ENCODE measurements around the gene PSD4. TPM values are rescaled to one million over a fixed set of nuclear protein-coding genes. Genes with fewer than 3 reads are reported as not detected.

Gene PSD4
- total RNA-seq, 1 donor from 2014 or later: 1.9 TPM

GRCh38 chr2:113219092-113219441 is 45.3 kb downstream of the PSD4 start:
- Mint-ChIP-seq H3K9me3 (ENCODE audit: unreplicated experiment) (no peaks in the 10 kb centered on the region), H3K27ac (ENCODE audit: unreplicated experiment) (no peak overlapping the region), H3K4me3 (ENCODE audit: unreplicated experiment) (no peak overlapping the region), H3K36me3 (ENCODE audit: low read depth, unreplicated experiment) (no peaks in the 10 kb centered on the region), H3K4me1 (ENCODE audit: unreplicated experiment) (peaks cover 25% of the 10 kb centered on the region), H3K27me3 (ENCODE audit: unreplicated experiment) (peaks cover 9% of the 10 kb centered on the region)
- no peak for DNase-seq (ENCODE audit: low spot score)
- TF ChIP-seq, protein P1, sequence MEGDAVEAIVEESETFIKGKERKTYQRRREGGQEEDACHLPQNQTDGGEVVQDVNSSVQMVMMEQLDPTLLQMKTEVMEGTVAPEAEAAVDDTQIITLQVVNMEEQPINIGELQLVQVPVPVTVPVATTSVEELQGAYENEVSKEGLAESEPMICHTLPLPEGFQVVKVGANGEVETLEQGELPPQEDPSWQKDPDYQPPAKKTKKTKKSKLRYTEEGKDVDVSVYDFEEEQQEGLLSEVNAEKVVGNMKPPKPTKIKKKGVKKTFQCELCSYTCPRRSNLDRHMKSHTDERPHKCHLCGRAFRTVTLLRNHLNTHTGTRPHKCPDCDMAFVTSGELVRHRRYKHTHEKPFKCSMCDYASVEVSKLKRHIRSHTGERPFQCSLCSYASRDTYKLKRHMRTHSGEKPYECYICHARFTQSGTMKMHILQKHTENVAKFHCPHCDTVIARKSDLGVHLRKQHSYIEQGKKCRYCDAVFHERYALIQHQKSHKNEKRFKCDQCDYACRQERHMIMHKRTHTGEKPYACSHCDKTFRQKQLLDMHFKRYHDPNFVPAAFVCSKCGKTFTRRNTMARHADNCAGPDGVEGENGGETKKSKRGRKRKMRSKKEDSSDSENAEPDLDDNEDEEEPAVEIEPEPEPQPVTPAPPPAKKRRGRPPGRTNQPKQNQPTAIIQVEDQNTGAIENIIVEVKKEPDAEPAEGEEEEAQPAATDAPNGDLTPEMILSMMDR (IDR thresholded peaks at IDR 0.05; ENCODE audit: unreplicated experiment): no peak

DNA sequence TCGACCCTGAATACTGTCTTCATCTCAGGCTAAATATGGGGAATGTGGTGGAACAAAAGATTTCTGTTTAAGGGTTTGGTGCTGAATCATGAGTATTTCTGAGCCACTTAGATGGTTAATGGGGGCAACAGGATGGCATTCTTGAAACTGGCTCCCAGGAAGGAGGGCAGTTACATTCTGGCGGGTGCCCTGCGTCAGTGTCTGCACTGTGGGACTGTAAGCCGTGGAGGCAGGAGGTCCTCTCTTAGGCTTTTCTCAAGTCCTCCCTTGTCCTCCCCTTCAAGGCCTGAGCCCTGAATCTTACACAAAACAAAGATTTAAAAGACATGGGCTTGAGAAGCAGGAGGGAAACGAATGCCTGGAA is 45.7 kb downstream of the PSD4 start:
- H3K4me1 Mint-ChIP-seq (ENCODE audit: unreplicated experiment): peaks cover 25% of the 10 kb centered on the region
- peak overlapping the region; percentile 55 for H3K27ac Mint-ChIP-seq (ENCODE audit: unreplicated experiment)
- H3K36me3 Mint-ChIP-seq (ENCODE audit: low read depth, unreplicated experiment): no peaks in the 10 kb centered on the region
- no peak overlapping the region for H3K4me3 Mint-ChIP-seq (ENCODE audit: unreplicated experiment)
- TF ChIP-seq, protein P1 (IDR thresholded peaks at IDR 0.05; ENCODE audit: unreplicated experiment): no peak
- H3K9me3 Mint-ChIP-seq (ENCODE audit: unreplicated experiment): no peaks in the 10 kb centered on the region
- no peak for DNase-seq (ENCODE audit: low spot score)
- peaks cover 9% of the 10 kb centered on the region for H3K27me3 Mint-ChIP-seq (ENCODE audit: unreplicated experiment)

GRCh38 chr2:113219889-113220641 is 46.3 kb downstream of the PSD4 start:
- no peak overlapping the region for H3K27ac Mint-ChIP-seq (ENCODE audit: unreplicated experiment)
- peaks cover 9% of the 10 kb centered on the region for H3K27me3 Mint-ChIP-seq (ENCODE audit: unreplicated experiment)
- H3K36me3 Mint-ChIP-seq (ENCODE audit: low read depth, unreplicated experiment): no peaks in the 10 kb centered on the region
- TF ChIP-seq, protein P1 (IDR thresholded peaks at IDR 0.05; ENCODE audit: unreplicated experiment): no peak
- H3K9me3 Mint-ChIP-seq (ENCODE audit: unreplicated experiment): no peaks in the 10 kb centered on the region
- peaks cover 25% of the 10 kb centered on the region for H3K4me1 Mint-ChIP-seq (ENCODE audit: unreplicated experiment)
- no peak for DNase-seq (ENCODE audit: low spot score)
- no peak overlapping the region for H3K4me3 Mint-ChIP-seq (ENCODE audit: unreplicated experiment)

DNA sequence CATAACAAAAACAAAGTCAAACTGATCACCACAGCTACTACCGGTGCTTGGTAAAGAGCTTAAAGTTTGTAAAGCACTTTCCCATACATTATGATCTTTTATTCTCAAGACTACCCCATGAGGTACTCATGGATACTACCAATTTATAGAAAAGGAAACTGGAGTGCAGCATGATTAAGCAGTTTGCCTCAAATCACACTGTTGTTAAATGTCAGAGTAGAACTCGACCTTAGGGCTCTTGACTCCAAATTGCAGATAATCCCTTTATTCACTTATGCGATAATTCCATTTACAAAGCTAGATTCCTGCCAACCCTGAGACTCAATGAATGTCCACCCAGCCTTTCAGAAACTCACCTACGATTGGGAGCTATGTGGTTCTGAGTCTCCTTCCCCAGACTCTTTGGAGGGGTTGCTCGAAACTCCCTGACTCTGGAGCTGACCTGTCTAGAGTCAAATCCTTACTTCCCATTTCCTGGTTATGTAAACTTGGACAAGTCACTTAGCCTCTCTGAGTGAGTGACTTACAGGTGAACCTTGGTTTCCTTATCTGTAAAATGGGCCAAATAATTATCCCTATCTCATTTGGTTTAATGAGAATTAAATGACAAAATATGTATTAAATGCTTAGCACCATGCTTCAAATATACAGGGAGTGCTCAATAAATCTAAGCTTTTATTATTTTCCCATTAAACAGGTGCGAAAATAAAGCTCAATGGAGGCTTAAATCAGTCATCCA is 47.4 kb downstream of the PSD4 start:
- H3K27ac Mint-ChIP-seq (ENCODE audit: unreplicated experiment): no peak overlapping the region
- H3K4me1 Mint-ChIP-seq (ENCODE audit: unreplicated experiment): peaks cover 25% of the 10 kb centered on the region

More for the DNA sequence above, 47.4 kb downstream of the PSD4 start:
- TF ChIP-seq, protein P1 (IDR thresholded peaks at IDR 0.05; ENCODE audit: unreplicated experiment): no peak
- DNase-seq (ENCODE audit: low spot score): no peak
- no peaks in the 10 kb centered on the region for H3K9me3 Mint-ChIP-seq (ENCODE audit: unreplicated experiment)
- H3K27me3 Mint-ChIP-seq (ENCODE audit: unreplicated experiment): peaks cover 9% of the 10 kb centered on the region
- H3K4me3 Mint-ChIP-seq (ENCODE audit: unreplicated experiment): no peak overlapping the region
- H3K36me3 Mint-ChIP-seq (ENCODE audit: low read depth, unreplicated experiment): no peaks in the 10 kb centered on the region

Data from endothelial cell (in vitro differentiated cells).